Right ventricle myocardium inferior (tissue), 1 donor: ENCODE results near the gene ADORA2A. TPM values are rescaled to one million over a fixed set of nuclear protein-coding genes. Genes with fewer than 3 reads are reported as not detected.

ENCODE experiments used
- total RNA-seq: library from RNA; stranded (reverse); fragmentation: NEBNext Ultra II Directional; extraction: Animal tissue kit (Norgen Biotek cat#: 25700); gene quantifications from one replicate; pipeline ENCODE4 v1.2.1, GENCODE V29; 2021
- donor health status: DM: no; HTN: yes; CAD: no; lungs with severe emphysema.

Gene ADORA2A
- total RNA-seq, 1 donor from 2014 or later, result 4.3 TPM

Other genes starting within 250 kb of the ADORA2A start
- gene SUSD2, start 246.1 kb upstream of the ADORA2A start, total RNA-seq, result 2.8 TPM
- gene GGT5, start 182.5 kb upstream of the ADORA2A start, total RNA-seq, result 27.6 TPM
- gene SPECC1L, start 156.8 kb upstream of the ADORA2A start, total RNA-seq, result 45.7 TPM
- gene UPB1, start 67.7 kb downstream of the ADORA2A start, total RNA-seq, result 1.3 TPM
- gene GUCD1, start 127.5 kb downstream of the ADORA2A start, total RNA-seq, result 266 TPM
- 70.0 TPM for gene SNRPD3, start 128.4 kb downstream of the ADORA2A start, total RNA-seq
- gene LRRC75B, start 165.5 kb downstream of the ADORA2A start, total RNA-seq, result 6.5 TPM
- 2.3 TPM for gene GGT1, start 175.6 kb downstream of the ADORA2A start, total RNA-seq